ENCODE measurements around the gene ALPI.
"Not testable (repeated sequence)": the region's sequence is repeated elsewhere in the genome, so short reads cannot be mapped to it uniquely, and the experiment has no call there.

ALPI gene

DNA sequence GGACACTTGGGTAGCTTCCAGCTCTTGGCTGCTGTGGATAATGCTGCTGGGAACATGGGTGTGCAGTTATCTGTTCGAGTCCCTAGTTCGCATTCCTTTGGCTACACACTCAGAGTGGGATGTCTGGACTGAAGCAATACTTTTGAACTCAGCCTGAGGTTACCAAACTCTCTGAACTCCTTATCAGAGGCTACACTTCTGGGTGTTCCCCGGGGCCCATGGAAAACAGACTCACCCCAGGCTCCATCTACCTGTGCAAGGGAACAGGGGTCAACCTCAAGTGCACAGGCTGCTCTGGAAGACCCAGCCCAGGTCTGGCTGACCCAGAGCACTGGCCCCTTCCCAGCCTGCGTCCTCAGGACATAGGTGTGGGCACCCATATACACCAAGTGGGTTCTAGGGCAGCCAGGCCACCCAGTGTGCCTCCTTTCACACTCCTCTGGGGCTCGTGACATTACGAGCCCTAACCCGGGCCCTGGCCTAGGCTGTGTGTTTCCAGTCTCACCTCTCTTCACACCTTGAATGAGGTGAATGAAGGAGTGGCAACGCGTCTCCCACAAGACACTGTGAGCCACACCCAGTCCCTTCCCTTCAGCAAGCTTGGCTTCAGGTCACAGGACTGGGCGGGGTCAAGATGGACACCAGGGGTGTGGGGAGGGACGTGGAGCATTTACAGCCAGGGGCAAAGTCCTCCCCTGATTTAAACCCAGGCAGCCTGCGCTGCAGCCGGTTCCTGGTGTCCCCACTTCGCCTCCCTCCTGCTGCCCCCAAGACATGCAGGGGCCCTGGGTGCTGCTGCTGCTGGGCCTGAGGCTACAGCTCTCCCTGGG is at the start of gene ALPI:
ALPI (plus strand) TSS at position 728 of the 830 bp plus-strand sequence; CDS start at position 775, 47 bp downstream.
- DNase-seq: no peak

DNA sequence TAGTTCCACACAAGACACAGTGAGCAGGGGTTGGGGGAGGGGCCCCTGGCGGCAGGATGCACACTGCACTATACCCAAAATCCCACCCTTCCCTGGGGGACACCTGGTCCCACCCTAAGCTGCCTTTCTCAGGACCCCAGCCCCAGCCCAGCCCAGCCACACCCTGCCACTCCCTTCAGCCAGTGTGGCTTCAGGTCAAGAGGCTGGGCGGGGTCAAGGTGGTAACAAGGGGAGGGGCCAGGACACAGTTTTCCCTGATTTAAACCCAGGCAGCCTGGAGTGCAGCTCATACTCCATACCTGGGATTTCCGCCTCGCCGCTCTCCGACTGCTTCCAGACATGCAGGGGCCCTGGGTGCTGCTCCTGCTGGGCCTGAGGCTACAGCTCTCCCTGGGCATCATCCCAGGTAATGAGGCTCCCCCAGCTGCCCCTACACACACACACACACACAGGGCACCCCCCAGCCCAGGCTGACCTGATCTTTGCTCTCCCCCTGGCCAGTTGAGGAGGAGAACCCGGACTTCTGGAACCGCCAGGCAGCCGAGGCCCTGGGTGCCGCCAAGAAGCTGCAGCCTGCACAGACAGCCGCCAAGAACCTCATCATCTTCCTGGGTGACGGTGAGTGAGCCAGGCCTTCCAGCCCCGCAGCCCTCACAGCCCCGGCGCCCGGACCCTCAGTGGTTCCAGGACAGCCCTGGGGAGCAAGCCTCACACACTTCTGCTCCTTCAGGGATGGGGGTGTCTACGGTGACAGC is 49.2 kb upstream of the ALPI start, which contains the start of gene ALPG:
ALPG (plus strand) TSS at position 289 of the 755 bp plus-strand sequence; CDS start at position 340, 51 bp downstream.
- no peak for DNase-seq

DNA sequence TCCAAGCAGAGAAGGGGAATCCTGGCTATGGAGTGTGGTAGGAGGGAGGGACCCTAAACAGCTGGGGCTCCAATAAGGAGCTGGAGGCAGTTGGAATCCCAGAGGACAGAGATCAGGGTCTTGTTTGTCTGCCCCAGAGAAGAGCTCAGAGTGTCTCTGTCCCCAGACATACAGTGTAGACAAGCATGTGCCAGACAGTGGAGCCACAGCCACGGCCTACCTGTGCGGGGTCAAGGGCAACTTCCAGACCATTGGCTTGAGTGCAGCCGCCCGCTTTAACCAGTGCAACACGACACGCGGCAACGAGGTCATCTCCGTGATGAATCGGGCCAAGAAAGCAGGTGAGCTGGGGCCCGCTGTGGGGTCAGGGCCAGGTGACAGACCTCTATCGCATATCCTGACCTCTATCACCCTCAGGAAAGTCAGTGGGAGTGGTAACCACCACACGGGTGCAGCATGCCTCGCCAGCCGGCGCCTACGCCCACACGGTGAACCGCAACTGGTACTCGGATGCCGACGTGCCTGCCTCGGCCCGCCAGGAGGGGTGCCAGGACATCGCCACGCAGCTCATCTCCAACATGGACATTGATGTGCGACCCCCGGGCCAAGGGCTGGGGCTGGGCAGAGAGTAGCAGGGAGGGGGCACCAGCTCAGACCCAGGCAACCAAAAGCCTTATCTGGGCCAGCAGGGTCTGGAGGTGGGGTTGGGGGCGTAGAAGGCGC is 48.4 kb upstream of the ALPI start:
- not testable (repeated sequence) for DNase-seq

DNA sequence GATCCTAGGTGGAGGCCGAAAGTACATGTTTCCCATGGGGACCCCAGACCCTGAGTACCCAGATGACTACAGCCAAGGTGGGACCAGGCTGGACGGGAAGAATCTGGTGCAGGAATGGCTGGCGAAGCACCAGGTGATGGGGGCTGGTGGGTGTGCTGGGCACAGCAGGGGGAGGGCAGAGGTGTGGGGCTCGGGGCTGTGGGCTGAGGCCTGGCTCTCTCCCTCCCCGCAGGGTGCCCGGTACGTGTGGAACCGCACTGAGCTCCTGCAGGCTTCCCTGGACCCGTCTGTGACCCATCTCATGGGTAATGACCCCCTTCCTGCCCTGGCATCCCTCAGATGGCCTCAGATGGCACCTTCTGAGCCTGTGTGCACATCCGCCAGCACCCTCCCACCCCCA is 47.7 kb upstream of the ALPI start:
- not testable (repeated sequence) for DNase-seq

DNA sequence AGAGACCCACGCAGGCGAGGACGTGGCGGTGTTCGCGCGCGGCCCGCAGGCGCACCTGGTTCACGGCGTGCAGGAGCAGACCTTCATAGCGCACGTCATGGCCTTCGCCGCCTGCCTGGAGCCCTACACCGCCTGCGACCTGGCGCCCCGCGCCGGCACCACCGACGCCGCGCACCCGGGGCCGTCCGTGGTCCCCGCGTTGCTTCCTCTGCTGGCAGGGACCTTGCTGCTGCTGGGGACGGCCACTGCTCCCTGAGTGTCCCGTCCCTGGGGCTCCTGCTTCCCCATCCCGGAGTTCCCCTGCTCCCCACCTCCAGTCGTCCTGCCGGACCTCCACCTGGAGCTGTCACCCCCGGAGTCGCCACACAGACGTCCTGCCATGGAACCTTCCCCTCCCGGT is 46.3 kb upstream of the ALPI start:
- DNase-seq: not testable (repeated sequence)

DNA sequence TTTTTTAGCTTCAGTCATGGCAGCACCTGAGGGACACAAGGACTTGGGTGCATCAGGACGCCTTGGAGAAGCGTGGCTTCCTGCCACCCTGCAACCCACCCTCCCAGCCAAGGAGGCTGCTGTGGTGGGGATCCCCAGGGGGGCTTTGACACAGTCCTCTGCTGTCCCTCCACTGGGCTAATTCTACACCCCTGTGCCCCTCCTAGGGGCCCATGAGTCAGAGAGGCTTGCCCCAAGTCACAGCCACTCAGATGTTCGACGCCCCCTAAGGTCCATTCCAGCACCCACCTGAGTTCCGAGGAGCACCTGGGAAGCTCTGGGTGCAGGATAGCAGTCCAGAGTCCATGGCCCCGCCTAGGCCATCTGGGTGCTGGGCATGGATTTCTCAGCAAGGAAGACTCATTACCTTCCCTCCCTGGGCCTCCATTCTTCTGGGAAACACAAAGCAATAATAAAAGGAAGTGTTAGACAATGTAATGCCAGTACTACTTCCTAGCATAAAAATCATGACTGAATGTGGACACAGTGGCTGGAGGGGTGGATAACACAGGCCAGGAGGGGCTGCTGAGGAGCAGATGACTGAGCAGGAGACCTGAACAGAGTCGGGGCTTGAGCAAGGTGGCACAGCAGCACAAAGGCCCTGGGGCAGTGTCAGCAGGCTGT is 45.6 kb upstream of the ALPI start:
- no peak for DNase-seq

DNA sequence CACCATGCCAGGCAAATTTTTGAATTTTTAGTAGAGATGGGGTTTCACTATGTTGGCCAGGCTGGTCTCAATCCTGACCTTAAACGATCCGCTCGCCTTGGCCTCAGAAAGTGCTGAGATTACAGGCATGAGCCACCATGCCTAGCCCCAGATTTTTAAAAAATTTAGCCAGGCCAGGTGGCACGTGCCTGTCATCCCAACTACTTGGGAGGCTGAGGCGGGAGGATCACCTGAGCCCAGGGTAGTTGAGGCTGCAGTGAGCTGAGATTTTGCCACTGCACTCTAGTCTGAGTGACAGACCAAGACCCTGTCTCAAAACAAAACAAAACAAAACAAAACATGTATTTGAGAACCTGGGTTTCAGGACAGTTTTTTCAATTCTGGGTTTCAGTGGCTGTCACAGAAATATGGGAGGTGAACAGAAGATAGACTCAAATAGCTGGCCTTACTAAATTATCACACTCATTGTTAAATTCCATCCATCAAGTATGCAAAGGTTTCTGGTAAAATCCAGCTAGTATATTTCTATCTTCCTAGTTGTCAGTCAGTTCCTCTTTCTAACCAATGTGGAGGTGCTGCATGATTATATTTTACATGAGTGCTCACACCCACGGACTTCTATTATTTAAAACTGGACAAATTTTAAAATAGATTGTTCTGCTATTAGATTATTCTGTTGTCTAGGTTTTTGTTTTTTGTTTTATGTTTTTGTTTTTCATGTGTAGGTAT is 43.9 kb upstream of the ALPI start:
- DNase-seq: no peak

DNA sequence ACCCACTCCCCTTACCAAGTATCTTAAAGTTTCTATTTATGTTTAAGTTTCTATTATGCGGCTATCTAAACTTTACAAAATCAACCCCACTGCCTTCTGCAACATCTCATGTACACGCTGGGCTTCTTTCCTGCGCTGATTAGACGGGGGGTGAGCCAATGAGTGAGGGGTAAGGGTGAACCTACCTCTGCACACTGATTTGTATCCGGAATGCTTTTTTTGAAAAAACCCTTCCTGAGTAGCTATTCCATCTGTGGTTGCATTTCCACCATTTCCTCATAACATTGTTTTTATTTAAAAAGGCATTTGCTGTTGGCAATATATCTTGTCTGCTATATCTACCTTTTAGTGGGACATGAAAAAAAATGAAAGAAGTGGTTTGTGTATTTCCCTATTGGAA is 43.0 kb upstream of the ALPI start:
- no peak for DNase-seq

DNA sequence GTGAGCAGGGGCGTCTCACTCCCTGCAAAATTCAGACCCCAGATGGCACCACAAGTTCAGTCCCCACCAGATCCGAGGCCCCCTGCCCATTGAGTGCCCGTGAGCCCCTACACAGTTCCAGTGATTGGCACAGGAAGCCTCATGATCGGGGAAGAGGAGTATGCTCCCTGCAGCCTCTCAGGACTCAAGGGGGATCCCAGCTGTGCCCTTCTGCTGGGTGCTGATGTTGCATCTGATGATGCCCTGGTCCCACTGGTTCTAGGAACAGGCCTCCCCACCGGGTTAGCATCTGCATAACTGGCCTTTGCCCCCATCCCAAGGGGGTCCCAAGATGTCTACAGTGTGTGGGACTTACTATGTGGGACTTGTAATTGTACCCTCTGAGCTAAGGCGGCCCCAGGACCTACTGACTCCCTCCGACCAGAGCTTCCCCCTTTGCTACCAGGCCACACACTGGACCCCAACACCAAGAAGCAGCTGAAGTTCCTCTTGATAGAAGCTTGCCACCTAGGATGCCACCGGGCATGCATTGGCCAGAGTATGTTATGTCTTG is 40.7 kb upstream of the ALPI start:
- DNase-seq: no peak

DNA sequence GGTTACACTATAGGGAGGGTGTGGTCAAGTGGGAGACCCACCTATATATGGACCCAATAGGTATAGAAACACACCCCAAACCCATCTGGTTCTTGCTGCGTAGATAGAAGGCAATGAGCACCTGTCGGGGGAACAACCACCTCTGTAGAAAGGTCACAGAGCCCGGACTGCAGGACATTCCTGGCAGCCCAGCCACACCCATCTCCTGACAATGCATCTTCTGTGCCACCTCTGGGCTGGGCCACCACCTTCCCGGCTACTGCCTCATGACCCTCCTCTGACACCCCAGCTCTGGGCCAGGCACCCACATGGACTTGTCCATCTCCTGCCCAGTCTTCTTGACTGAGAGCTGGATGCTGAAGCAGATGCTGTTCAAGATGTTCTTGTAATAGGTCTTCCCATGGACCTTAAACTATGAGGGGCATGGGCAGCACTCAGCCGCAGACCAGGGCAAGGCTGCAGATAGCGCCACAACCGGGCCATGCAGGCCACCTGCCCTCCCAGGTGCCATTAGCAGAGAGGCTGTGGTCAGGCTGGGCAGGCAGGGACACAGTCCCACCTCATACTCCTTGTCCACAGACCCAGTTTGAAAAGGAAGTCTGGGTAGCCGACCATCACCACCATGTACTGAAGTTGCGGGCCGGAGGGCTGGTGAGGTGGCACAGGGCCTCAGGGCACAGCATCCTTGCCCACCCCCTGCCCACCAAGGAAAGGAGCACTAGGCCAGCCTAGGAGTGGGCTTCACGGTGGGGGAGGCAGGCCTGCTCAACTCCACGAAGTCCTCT is 40.0 kb upstream of the ALPI start:
- no peak for DNase-seq

DNA sequence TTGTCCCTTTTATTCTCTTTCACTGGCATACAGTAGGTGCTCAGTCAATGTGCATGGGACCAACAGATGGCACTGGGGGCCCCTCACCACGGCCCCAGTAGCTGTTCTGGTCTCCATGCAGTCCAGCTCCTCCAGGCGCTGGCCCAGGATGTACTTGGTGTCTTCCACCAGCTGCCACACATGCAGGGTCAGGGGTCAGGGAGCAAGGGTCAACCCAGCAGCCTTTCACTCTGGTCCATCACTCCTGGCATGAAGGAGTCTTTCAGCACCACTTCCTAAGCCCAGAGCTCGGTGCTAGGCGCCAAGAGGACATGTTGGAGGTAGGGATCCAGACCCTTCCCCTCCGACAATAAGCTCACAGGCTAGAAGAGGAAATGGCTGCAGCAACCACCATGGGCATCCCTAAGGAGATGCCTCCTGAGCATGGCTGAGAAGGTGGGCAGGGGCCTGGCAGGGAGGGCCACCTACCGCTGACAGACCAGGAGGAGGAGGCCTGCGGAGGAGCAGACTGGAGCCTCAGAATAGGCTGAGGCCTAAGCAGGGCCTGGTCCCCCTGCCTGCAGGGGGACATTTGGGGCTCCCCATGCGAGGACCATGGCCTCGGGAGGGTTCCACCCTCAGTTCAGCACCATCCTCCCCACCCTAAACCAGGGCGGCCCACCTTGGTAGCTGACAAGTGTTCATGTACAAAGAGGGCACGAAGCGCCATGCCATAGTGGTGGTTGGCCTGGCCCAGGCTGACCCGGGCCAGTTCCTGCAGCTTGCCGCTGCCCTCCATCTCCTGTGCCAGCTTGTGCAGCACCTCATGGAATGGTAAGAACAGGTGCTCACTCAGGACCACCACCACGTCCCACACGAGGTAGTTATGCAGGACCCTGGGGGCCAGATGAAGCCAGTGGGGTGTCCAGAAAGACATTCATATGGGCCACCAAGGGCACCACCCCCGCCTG is 39.2 kb upstream of the ALPI start:
- no peak for DNase-seq

DNA sequence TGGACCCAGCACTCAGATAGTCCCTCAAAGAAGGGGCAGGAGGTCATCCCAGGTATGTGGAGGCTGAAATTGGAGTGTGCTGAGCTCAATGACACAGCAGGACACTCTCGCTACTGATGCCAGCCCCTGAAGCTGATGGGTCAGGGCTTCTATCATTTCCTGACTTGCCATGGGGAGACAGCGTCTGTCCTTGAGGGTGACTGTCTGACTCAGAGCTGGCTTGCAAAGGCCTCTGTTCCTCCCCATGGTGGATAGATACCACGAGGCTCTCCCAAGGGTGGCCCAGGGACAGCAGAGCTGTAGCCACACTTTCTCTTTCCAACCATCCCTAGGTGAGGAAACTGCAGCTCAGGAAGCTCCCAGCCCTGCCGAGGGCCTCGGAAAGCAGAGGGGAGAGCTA is 38.5 kb upstream of the ALPI start:
- no peak for DNase-seq

DNA sequence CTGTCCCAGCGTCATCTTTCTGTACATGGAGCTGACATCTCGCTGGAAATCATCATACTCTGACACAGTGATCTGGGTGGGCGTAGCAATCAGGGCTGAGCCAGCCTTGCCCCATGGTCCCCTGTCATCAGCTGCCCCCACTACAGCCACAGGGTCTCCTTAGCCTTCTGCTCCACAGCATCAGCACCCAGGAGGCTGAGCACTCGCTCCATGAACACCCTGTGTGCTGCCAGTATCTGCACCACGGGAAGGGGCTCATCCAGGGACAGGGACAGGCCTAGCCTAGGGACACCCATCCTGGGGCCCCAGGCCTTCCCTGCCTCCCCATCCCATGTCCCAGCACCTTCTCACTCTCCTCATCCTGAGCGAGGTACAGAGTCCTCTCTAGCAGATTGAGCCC is 37.9 kb upstream of the ALPI start:
- no peak for DNase-seq

DNA sequence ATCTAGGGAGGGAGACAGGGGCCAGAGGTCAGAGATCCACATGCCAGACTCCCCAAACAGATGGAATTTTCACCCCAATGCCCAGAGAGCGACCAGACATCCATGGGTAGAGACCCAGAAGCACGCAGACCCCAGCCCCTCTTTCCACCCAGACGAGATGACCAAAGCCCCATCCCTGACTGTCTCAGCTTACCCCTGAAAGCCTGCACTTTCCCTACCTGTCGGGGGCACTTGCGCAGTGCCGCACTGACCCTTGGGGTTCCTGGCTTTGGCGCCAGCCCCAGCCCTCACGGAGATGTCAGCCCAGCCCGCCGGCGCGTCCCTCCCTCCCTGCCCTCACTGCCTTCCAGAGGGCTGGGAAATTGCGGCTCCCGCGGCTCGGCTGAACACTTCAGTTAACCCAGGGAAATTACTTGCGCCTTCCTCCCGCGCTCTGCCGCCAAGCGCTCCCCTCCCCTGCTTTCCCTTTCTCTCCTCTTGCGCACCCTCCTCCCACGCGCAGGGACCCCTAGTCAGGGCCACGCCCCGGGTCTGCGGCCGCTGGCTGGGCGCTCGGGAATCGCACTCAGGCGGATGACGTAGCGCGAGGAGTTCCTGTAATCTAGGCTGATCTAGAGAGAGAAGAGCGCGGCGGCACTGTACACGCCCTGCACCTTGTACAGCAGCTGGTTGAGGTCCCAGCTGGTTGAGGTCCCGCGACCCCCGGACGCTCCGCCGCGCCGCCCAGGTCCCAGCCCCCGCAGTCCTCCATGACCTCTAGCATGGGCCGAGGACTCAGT is 37.3 kb upstream of the ALPI start:
- no peak for DNase-seq

DNA sequence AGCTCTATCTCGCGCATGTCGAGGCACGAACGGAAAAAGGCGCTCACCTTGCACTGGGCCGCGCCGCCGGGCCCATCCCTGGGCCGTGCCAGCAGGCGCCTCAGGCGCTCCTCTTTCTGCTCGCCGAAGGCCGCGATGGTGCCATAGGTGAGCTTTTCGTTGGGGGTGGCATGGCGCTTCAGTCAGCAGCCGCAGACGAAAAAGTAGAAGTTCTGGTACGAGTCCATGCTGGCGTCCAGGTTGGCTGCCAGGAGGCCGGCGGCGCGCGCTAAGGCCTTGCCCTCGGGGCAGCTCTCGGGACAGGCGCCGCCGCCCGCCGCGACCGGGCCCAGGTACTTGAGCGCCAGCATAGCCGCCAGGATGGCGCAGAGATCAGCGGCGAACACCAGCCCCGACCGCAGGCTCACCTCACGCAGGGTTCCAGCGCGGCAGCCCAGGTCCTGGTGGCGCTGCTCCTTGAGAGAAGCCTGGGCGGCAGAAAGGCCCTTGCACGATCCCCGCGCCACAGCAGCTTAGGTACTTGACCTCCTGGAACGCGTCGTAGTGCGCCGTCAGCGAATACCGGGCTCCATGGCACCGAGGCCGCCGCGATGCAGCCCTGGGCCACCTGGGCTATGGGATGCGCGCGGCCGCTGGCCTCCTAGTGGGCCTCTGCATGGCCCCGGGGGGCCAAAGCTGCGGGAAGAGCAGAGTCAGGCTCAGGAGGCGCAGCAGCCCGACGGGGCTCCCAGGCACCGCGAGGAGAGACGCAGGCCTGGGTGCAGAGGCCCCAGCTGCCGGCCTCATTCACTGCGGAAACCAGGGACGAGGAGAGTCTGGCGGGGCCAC is 36.5 kb upstream of the ALPI start:
- DNase-seq: no peak

DNA sequence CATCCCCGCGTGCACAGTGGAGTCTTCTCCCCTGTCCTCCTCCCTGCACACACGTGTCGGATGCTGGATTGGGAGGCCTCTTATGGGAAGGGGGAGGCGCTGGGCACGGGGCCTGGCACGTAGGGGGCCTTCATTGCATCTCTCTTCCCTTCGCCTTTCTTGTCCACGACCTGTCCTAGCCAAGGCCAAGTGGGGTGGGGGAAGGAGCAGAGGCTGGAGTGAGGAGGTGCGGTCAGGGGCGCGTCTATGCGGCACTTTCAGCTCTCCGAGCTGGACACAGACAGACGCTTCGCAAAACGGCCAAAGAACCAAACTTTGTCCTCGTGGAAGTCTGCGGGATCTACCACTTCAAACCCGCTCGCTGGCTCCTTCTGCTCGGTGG is 35.9 kb upstream of the ALPI start:
- no peak for DNase-seq

DNA sequence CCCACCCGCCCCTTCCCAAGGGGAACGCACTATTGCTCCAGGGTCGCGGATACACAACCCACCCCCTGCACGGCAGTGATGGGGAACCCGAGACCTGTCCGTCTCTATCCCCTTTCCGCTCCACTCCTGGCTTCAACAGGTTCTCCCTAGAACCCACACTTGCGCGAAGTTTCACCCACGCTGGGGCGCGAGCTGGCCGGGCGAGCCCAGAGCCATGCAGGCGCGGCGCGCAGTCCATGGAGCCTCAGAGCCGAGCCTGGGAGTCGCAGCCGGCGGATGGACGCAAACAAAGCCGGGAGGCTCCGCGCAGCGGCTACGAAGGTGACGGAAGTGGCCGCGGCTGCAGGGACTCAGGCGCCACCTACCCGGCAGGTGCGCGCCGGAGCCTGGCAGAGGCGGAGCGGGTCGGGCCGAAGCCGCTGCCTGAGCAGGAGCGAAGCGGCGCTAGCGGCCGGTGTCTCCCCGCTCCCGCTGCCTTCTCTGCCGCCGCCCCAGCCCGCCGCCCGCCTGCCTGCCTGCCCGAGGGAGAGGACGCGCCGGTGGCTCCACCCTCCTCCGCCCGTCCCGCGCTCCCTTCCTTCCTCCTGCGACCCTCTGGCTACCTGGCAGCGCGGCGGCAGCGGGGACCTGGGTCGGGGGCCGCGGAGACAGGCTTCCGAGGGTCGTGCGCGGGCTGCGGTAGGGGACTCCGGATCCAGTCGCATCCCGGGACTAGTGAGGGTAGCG is 35.3 kb upstream of the ALPI start:
- DNase-seq: no peak

Measured in CD4-positive, alpha-beta T cell treated with Interferon gamma for 1 hour (primary cell).